ENCODE measurements around the gene SPSB3. TPM values are rescaled to one million over a fixed set of nuclear protein-coding genes. Genes with fewer than 3 reads are reported as not detected.

The SPSB3 gene
- total and polyA plus RNA-seq, 4 donors = 27.7 to 60.5 (median 37.8) TPM

DNA sequence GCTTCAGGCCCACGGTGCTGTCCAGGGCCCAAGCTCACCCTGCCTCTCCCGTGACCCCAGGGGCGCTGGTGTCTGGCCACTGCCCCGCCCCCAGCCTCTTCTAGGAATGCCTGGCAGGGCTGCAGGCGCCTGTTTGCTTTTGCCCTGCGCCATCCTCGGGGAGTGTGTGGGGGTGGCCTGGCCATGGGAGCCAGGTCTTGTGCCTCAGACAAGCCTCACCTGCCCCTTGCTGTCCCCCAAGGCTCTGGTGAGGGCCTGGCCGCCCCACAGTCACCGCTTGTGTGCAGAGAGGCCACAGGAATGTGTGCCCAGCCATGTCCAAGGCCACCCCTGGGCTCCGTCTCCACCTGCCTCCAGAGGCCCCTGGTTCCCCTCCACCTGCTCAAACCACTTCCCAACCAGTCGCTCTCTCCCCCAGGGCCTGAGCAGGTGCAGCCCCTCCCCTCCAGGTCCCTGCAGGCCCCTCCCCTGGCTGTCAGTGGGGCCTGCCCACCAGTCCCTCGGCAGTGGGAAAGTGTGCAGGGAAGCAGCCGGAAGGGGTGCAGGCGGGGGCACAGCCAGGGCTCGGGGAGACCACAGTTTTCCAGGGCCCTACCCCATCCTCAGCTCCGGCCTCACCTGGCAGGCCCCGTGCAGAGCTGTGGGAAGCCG lies 12.0 kb upstream of the SPSB3 start:
- peak overlapping the region in 1 of 2 donors; percentile 16 for H3K9ac ChIP-seq (ENCODE audit: low read depth in 1 of 2, low read length in 2 of 2)
- peaks cover 0 to 15% (median under 1%) of the 10 kb centered on the region in 4 donors for H3K36me3 ChIP-seq (ENCODE audit: control insufficient read depth in 4 of 4, insufficient read depth in 3 of 4, low read depth in 1 of 4, low read length in 3 of 4)
- peak overlapping the region; percentile 41 to 73 (median 70) for H3K4me3 ChIP-seq (ENCODE audit: low read depth in 1 of 3, low read length in 3 of 3)
- H3K27ac ChIP-seq (ENCODE audit: low read depth in 1 of 2, low read length in 2 of 2) = peak overlapping the region; percentile 64 to 76
- TF ChIP-seq, protein P1, sequence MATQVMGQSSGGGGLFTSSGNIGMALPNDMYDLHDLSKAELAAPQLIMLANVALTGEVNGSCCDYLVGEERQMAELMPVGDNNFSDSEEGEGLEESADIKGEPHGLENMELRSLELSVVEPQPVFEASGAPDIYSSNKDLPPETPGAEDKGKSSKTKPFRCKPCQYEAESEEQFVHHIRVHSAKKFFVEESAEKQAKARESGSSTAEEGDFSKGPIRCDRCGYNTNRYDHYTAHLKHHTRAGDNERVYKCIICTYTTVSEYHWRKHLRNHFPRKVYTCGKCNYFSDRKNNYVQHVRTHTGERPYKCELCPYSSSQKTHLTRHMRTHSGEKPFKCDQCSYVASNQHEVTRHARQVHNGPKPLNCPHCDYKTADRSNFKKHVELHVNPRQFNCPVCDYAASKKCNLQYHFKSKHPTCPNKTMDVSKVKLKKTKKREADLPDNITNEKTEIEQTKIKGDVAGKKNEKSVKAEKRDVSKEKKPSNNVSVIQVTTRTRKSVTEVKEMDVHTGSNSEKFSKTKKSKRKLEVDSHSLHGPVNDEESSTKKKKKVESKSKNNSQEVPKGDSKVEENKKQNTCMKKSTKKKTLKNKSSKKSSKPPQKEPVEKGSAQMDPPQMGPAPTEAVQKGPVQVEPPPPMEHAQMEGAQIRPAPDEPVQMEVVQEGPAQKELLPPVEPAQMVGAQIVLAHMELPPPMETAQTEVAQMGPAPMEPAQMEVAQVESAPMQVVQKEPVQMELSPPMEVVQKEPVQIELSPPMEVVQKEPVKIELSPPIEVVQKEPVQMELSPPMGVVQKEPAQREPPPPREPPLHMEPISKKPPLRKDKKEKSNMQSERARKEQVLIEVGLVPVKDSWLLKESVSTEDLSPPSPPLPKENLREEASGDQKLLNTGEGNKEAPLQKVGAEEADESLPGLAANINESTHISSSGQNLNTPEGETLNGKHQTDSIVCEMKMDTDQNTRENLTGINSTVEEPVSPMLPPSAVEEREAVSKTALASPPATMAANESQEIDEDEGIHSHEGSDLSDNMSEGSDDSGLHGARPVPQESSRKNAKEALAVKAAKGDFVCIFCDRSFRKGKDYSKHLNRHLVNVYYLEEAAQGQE (IDR thresholded peaks at IDR 0.05) = no peak
- TF ChIP-seq, protein P2, sequence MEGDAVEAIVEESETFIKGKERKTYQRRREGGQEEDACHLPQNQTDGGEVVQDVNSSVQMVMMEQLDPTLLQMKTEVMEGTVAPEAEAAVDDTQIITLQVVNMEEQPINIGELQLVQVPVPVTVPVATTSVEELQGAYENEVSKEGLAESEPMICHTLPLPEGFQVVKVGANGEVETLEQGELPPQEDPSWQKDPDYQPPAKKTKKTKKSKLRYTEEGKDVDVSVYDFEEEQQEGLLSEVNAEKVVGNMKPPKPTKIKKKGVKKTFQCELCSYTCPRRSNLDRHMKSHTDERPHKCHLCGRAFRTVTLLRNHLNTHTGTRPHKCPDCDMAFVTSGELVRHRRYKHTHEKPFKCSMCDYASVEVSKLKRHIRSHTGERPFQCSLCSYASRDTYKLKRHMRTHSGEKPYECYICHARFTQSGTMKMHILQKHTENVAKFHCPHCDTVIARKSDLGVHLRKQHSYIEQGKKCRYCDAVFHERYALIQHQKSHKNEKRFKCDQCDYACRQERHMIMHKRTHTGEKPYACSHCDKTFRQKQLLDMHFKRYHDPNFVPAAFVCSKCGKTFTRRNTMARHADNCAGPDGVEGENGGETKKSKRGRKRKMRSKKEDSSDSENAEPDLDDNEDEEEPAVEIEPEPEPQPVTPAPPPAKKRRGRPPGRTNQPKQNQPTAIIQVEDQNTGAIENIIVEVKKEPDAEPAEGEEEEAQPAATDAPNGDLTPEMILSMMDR (IDR thresholded peaks at IDR 0.05; ENCODE audit: low read depth, low read length, missing input control) = no peak
- TF ChIP-seq HNF4A (conservative IDR thresholded peaks at IDR 0.05) = peak; percentile 29 to 43
- peak in 1 of 2 donors; percentile 36 for TF ChIP-seq RAD21 (IDR thresholded peaks at IDR 0.05)
- peak; percentile 53 for TF ChIP-seq SP1 (IDR thresholded peaks at IDR 0.05)
- TF ChIP-seq JUND (IDR thresholded peaks at IDR 0.05) = no peak
- TF ChIP-seq, protein P3, sequence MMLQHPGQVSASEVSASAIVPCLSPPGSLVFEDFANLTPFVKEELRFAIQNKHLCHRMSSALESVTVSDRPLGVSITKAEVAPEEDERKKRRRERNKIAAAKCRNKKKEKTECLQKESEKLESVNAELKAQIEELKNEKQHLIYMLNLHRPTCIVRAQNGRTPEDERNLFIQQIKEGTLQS (IDR thresholded peaks at IDR 0.05) = no peak
- TF ChIP-seq HNF4G (IDR thresholded peaks at IDR 0.05) = no peak
- TF ChIP-seq, protein P4, sequence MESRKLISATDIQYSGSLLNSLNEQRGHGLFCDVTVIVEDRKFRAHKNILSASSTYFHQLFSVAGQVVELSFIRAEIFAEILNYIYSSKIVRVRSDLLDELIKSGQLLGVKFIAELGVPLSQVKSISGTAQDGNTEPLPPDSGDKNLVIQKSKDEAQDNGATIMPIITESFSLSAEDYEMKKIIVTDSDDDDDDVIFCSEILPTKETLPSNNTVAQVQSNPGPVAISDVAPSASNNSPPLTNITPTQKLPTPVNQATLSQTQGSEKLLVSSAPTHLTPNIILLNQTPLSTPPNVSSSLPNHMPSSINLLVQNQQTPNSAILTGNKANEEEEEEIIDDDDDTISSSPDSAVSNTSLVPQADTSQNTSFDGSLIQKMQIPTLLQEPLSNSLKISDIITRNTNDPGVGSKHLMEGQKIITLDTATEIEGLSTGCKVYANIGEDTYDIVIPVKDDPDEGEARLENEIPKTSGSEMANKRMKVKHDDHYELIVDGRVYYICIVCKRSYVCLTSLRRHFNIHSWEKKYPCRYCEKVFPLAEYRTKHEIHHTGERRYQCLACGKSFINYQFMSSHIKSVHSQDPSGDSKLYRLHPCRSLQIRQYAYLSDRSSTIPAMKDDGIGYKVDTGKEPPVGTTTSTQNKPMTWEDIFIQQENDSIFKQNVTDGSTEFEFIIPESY (IDR thresholded peaks at IDR 0.05) = no peak
- no peak for TF ChIP-seq EGR1 (IDR thresholded peaks at IDR 0.05; ENCODE audit: low read depth in 2 of 2)
- TF ChIP-seq RXRA (IDR thresholded peaks at IDR 0.05) = peak; percentile 60 to 65
- no peak for TF ChIP-seq GABPA (IDR thresholded peaks at IDR 0.05 in 1 of 2, conservative IDR thresholded peaks at IDR 0.05 in 1 of 2)
- TF ChIP-seq NR2F2 (IDR thresholded peaks at IDR 0.05) = peak; percentile 7
- TF ChIP-seq FOXA1 (IDR thresholded peaks at IDR 0.05) = no peak
- no peak for TF ChIP-seq FOXA2 (IDR thresholded peaks at IDR 0.05)
- no peak for TF ChIP-seq TAF1 (conservative IDR thresholded peaks at IDR 0.05)
- peak; percentile 8 for TF ChIP-seq YY1 (IDR thresholded peaks at IDR 0.05)
- TF ChIP-seq, protein P5, sequence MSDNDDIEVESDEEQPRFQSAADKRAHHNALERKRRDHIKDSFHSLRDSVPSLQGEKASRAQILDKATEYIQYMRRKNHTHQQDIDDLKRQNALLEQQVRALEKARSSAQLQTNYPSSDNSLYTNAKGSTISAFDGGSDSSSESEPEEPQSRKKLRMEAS (IDR thresholded peaks at IDR 0.05) = no peak
- H3K27me3 ChIP-seq (ENCODE audit: control insufficient read depth in 4 of 4, insufficient read depth in 4 of 4, low read length in 3 of 4) = no peaks in the 10 kb centered on the region
- DNase-seq (ENCODE audit: low spot score) = no peak
- 31% methylated on average over 18 of the region's 18 CpGs for WGBS
- peaks cover 20 to 57% (median 44%) of the 10 kb centered on the region in 4 donors for H3K4me1 ChIP-seq (ENCODE audit: control insufficient read depth in 4 of 4, insufficient read depth in 4 of 4, low read length in 3 of 4)
- no peaks in the 10 kb centered on the region for H3K9me3 ChIP-seq (ENCODE audit: control insufficient read depth in 4 of 4, low read length in 3 of 4)

All from liver (tissue), 9 donors.